GM21786 (cell line): Measurements from ENCODE around the gene PNPO.

Experiments
- ATAC-seq: cut with Tn5 transposase; IDR thresholded peaks from one replicate; pipeline ENCODE4 v1.9.1; 2021; ENCODE audit not compliant: unreplicated experiment

Gene PNPO

GRCh38 chr17:47941246-47942095 lies at the start of gene PNPO:
TSS of gene PNPO (plus strand) at chr17:47941571. CDS start at chr17:47941676, 105 bp downstream.
- peak; percentile 91 for ATAC-seq

- no peak for ATAC-seq
These were observed 46.6 kb upstream of the PNPO start for GRCh38 chr17:47894498-47895346.

DNA sequence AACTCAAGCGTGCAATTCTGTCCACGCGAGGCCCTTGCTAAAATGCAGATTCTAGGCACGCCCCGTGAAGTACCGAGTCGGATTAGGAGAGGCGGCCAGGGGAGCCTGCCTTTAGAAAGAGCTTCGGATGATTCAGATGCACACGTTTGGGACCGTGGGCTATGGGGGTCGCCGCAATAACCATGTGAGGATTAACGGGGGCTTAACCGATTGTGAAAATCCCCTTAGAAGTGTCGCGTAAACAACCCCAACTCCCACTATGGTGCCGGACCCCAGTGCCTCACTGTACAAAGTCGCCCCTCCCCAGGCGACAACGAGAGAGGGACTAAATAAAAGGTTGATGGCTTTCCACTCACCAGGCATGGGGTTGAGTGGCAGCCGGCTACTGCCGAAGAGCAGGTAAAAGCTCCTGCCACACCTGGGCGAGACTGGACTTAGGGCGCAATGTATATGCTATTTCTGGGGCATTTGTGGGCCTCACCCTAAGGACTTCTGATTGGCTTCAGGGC lies 46.0 kb upstream of the PNPO start:
- no peak for ATAC-seq

- peak; percentile 89 for ATAC-seq
These were observed 45.3 kb upstream of the PNPO start, which contains the start of gene SP2 for GRCh38 chr17:47895856-47896671. TSS of gene SP2 (plus strand) at chr17:47896236. CDS start at chr17:47896287, 51 bp downstream.

DNA sequence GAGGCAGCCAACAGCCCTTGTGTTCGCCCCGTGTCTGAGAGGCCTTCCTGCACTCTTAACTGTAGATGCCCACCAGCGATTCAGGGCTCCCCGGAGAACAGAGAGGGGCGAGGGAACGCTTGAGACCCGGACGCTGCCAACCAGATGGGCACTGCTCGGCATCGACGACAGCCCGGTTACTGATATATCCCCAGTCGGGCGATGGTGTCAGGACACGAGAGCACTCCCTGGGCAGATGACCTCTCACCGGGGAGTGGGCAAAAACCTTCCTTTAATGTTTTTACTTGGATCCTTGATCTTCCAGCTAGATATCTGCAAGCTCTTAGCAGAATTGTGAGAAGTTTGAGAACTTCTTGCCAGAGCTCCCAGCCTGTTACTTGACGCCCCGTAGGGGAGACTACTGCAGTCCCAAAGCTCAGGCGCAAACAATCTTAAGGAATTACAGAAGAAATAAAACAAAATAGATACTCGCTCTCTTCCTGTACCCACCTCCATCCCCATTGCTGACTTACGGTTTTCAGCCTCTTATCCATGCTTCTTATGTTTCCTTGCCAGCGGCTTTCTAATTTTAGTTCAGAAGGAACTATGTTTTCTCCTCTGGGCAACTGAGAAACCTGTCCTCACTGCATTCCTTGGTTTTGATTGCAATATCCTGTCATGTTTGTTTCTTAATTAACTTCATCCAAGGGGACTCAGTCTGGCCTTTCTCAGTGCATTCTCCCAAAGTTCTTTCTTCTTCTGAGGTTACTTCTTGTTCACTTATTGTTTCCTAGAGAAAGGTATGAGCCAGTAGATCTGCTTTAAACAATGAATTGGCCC lies 44.5 kb upstream of the PNPO start:
- no peak for ATAC-seq

DNA sequence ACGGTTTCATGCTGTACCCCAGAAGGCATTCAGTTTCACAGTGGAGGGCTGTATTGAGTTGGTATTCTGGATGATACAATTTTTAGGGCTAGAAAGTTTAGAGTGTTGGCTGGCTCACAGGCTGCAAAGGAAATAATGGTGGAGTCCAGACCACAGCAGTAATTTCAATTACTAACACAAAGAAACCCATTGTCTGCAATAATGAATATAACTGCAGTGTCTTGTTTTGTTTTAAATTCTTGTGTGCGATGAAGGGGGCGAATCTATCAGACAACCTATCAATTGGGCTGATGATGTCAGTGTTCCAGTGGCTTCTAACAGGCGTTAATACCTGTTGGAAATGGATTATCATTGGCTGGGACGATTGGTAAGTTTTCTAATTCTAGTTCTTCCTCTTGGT lies 43.8 kb upstream of the PNPO start:
- ATAC-seq, result no peak

DNA sequence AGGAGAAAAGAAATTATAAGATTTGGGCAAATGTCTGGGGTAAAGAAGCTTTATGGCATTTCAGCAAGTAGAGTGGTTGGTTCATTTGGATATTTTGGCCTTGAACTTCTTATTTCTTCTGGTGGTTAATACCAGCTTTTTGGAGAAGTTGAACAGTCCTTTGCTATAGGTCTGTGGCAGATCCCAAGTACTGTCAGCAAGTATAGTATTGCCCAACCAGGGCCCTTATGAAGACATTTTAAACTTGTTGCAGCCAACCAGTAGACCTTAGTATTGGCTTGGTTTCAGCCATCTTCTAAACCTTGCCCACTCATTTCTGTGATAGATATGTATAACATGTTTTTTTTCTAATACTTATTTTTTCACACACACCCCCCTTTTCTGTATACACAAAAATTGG lies 43.1 kb upstream of the PNPO start:
- no peak for ATAC-seq

DNA sequence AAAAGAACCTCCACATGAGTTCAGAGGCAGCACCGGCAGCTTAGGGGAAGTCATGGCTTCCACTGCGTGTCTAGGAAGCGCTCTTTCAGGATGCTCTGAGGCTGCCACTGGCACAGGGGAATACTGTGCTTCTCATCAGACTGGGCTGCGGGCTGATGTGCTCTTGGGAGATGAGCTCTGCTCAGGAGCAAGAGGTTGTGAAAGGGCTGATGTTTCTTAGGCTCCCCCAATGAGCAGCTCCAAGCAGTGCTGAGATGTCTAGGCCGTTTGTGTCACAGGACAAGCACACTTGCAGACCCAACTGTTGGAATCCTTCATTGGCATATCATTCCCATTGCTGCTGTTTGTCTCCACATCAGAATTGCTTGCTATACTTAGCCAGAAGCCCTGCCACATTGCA lies 41.7 kb upstream of the PNPO start:
- no peak for ATAC-seq

DNA sequence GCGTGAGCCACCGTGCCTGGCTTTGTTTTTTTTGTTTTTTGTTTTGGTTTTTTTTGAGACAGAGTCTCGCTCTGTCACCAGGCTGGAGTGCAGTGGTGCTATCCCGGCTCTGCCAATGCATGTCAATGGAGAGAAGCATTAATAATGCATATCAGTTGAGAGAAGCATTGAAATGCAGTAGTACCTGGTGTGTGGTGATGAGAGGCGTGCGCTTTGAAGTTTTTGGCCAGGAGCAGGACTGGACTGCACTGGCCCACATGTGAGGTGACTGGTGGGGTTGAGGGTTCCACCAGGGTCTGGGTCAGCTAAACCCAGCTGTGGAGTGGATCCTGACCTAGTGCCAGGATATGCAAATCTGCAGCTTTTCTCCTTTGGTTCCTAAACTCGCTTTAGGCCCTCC lies 39.9 kb upstream of the PNPO start:
- ATAC-seq, result no peak

DNA sequence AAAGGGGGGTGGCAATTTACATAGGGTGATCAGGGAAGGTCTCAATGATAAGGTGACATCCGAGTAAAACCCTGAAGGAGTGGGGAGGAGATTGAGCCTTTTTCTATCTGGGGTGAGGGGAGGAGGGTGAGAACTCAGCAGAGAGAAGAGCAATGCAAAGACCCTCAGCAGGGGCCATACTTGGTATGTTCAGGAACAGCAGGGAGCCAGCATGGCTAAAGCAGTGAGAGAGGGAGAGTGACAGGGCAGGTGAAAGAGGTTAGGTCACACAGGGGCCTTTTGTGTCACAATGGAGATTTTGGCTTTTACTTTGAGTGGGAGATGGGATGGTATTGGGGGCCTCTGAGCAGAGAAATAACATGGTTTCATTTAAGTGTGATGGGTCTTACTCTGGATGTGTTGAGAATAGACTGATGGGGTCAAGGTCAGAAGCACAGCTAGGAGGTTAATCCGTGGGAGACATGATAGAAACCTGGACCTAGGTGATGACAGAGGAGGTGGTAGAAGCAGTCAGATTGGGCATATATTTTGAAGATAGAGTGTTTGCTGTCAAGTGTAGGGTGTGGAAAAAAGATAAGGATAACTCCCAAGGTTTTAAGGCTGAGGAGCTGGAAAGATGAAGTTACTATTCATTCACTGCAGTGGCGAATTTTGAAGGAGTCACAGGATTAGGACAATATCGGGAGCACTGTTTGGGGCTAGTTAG lies 39.2 kb upstream of the PNPO start:
- ATAC-seq, result no peak

GRCh38 chr17:47905221-47905733 lies 36.1 kb upstream of the PNPO start:
- no peak for ATAC-seq

DNA sequence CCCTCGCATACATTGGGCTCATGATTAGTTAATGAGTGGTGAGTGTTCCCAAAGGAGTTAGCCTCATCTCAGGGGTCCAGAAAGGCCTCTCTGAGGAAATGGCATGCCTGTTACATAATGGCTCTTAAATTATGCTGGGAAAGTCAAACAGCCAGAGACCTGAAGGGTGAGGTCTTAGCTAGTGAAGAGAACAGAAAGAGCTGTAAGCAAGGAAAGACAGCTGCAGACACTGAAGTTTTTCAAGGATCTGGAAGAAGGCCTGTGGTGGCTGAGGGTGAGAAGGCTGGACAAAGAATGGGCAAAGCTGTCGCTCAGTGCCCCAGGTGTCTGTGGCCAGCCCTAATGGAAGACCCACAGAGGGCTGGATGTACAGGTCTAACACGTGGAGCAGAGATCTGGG lies 34.9 kb upstream of the PNPO start:
- no peak for ATAC-seq

DNA sequence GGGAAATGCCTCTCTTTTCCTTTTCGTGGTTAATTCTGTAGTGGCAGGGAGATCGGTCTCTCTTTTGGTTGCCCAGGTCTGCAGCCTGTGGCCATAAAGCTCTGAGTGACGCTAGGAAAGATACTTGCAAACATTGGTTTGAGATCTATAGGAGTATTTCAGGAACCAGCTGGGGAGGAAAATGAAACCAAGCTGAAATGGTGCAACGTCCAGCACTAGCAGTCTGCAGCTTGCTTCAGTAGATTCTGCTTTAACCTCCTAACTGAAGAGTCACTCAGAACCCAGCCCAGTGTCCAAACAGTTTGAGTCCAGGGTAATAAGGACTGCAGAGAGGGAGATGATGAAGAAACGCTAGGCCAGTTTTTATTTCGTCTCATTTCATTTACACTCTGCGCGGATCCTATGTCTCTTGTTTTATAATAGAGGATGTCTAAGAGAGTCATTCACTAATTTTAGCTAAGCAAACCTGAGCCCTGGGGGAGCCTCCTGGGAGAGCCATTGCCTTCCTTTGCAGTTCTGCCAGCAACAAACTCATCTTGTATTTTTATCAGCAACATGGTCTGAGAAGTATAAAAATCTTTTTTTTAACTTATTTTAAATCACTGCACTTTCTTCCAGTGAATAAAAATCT lies 33.3 kb upstream of the PNPO start:
- no peak for ATAC-seq

GRCh38 chr17:47913050-47913449 lies 28.3 kb upstream of the PNPO start:
- ATAC-seq, result no peak

DNA sequence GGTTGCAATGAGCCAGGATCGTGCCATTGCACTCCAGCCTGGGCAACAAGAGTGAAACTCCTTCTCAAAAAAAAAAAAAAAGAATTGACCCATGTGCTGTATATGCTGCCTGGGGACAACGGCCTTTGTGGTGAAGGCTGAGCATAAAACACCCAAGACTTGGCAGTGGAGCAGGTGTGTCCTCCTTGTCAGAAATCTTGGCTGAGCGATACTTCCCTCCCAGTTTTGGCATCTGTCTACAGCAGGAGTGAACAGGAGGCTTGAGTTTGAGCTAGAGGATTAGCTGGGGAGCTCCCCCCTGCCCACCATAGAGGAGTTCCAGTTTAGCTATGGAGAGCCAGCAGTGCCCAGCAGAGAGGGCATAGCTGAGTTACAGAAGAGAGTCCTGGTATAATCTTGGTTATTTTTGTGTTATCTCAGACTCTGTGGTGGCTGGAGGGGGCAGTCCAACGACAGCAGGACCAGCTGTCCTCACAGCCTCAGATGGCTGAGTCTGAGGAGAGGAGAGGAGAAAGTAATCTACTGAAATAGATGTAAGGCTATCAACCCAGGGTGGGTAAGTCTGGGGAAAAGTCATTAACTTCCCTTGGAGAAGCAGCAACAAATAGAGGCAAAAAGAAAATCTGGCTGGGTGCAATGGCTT lies 26.9 kb upstream of the PNPO start:
- ATAC-seq, result no peak

GRCh38 chr17:47915776-47916398 lies 25.5 kb upstream of the PNPO start:
- no peak for ATAC-seq

- ATAC-seq, result no peak
These were observed 24.7 kb upstream of the PNPO start for GRCh38 chr17:47916489-47917208.
